HAP-1 (cell line): ENCODE results near the gene NHERF2.

Experiments
- DNase-seq, 2 experiments: peaks; one replicate each; pipeline ENCODE4 v3.0.0-alpha.2; 2016 to 2020; ENCODE audit warnings: low spot score in 2 of 2
- H3K27me3 ChIP-seq: fragments of 250-450 bp; sonication (Bioruptor Pico); 2 replicates; pipeline ENCODE4 v1.5.1; 2020; ENCODE audit warnings: low read depth, mild to moderate bottlenecking, moderate library complexity
- H3K36me3 ChIP-seq: fragments of 250-450 bp; sonication (Bioruptor Pico); replicated peaks from 2 replicates; pipeline ENCODE4 v1.5.1; 2020; ENCODE audit warnings: mild to moderate bottlenecking
- H3K4me1 ChIP-seq: fragments of 250-450 bp; sonication (Bioruptor Pico); 2 replicates; pipeline ENCODE4 v1.5.1; 2020; ENCODE audit warnings: mild to moderate bottlenecking
- H3K4me3 ChIP-seq: fragments of 250-450 bp; sonication (Bioruptor Pico); 2 replicates; pipeline ENCODE4 v1.5.1; 2020; ENCODE audit warnings: mild to moderate bottlenecking, moderate library complexity
- H3K9me3 ChIP-seq: fragments of 250-450 bp; sonication (Bioruptor Pico); 2 replicates; pipeline ENCODE4 v1.5.1; 2020; ENCODE audit warnings: mild to moderate bottlenecking, moderate library complexity
- in situ Hi-C: fragments of 300-500 bp; cut with MboI; formaldehyde crosslinking; loops from 3 replicates; pipeline ENCODE4 v1.14.3; 2020; ENCODE audit warnings: low sequenced_read_pairs, inconsistent platforms, mixed read lengths

NHERF2 gene

GRCh38 chr16:2019921-2020831 lies 6.5 kb upstream of the NHERF2 start:
- in situ Hi-C loops: loop anchor here (5.0 kb wide), 1 partner anchor 122 kb away; no protein-coding TSS in a partner anchor
- H3K36me3 ChIP-seq: no peaks in the 10 kb centered on the region
- H3K4me3 ChIP-seq: peak overlapping the region; percentile 33

GRCh38 chr16:2022723-2023091 lies 4.0 kb upstream of the NHERF2 start:
- H3K4me1 ChIP-seq: peaks cover 14% of the 10 kb centered on the region
- no peaks in the 10 kb centered on the region for H3K9me3 ChIP-seq
- peak; percentile 42 to 78 for DNase-seq
- in situ Hi-C loops: loop anchor here (5.0 kb wide), 1 partner anchor 120 kb away; no protein-coding TSS in a partner anchor
- H3K4me3 ChIP-seq: peak overlapping the region; percentile 11; the same call in 1 of the 2 replicates
- H3K36me3 ChIP-seq: no peaks in the 10 kb centered on the region
- peaks cover 10% of the 10 kb centered on the region; the same call in 1 of the 2 replicates for H3K27me3 ChIP-seq

More at GRCh38 chr16:2019921-2020831, 6.5 kb upstream of the NHERF2 start:
- Histone ChIP-seq H3K9me3 (no peaks in the 10 kb centered on the region), H3K27me3 (peaks cover 10% of the 10 kb centered on the region; the same call in 1 of the 2 replicates), H3K4me1 (peaks cover 21% of the 10 kb centered on the region)
- peak in 1 of 2 experiments; percentile 52 for DNase-seq

GRCh38 chr16:2023092-2024031 lies 3.3 kb upstream of the NHERF2 start:
- in situ Hi-C loops: loop anchor here (5.0 kb wide), 1 partner anchor 119 kb away; no protein-coding TSS in a partner anchor
- H3K27me3 ChIP-seq: peaks cover 10% of the 10 kb centered on the region; the same call in 1 of the 2 replicates
- peak; percentile 74 to 95 for DNase-seq

GRCh38 chr16:2024032-2024420 lies 2.7 kb upstream of the NHERF2 start:
- Histone ChIP-seq H3K4me3 (no peak overlapping the region), H3K4me1 (peaks cover 17% of the 10 kb centered on the region), H3K27me3 (peaks cover 10% of the 10 kb centered on the region; the same call in 1 of the 2 replicates), H3K36me3 (no peaks in the 10 kb centered on the region), H3K9me3 (no peaks in the 10 kb centered on the region)
- no peak for DNase-seq
- in situ Hi-C loops: loop anchor here (5.0 kb wide), 1 partner anchor 118 kb away; no protein-coding TSS in a partner anchor

More at GRCh38 chr16:2023092-2024031, 3.3 kb upstream of the NHERF2 start:
- H3K4me3 ChIP-seq: peak overlapping the region; percentile 11
- H3K36me3 ChIP-seq: no peaks in the 10 kb centered on the region
- H3K4me1 ChIP-seq: peaks cover 17% of the 10 kb centered on the region
- H3K9me3 ChIP-seq: no peaks in the 10 kb centered on the region

GRCh38 chr16:2025251-2025650 lies 1.5 kb upstream of the NHERF2 start:
- Histone ChIP-seq H3K4me3 (no peak overlapping the region), H3K36me3 (0 out of 2 replicates have a peak, but pooled peaks cover 4% of the 10 kb centered on the region), H3K27me3 (peaks cover 5% of the 10 kb centered on the region; the same call in 1 of the 2 replicates), H3K9me3 (no peaks in the 10 kb centered on the region), H3K4me1 (peaks cover 17% of the 10 kb centered on the region)
- DNase-seq: no peak
- in situ Hi-C loops: no loop called here

- H3K27me3 ChIP-seq: no peaks in the 10 kb centered on the region
- H3K4me1 ChIP-seq: peaks cover 14% of the 10 kb centered on the region
- no peak for DNase-seq
- H3K36me3 ChIP-seq: 0 out of 2 replicates have a peak, but pooled peaks cover 4% of the 10 kb centered on the region
- H3K9me3 ChIP-seq: no peaks in the 10 kb centered on the region
- in situ Hi-C loops: no loop called here
- peak overlapping the region; percentile 26 for H3K4me3 ChIP-seq
Measured at GRCh38 chr16:2025878-2026460, 733 bp upstream of the NHERF2 start.

- H3K27me3 ChIP-seq: no peaks in the 10 kb centered on the region
- DNase-seq: peak in 1 of 2 experiments; percentile 57
- 0 out of 2 replicates have a peak, but pooled peaks cover 4% of the 10 kb centered on the region for H3K36me3 ChIP-seq
Measured at GRCh38 chr16:2027024-2028010, 615 bp downstream of the NHERF2 start.

GRCh38 chr16:2028146-2028545 lies 1.4 kb downstream of the NHERF2 start:
- no peak for DNase-seq
- H3K4me1 ChIP-seq: peaks cover 8% of the 10 kb centered on the region
- peak overlapping the region; percentile 44 for H3K4me3 ChIP-seq
- H3K9me3 ChIP-seq: no peaks in the 10 kb centered on the region
- in situ Hi-C loops: no loop called here
- H3K36me3 ChIP-seq: 0 out of 2 replicates have a peak, but pooled peaks cover 4% of the 10 kb centered on the region
- H3K27me3 ChIP-seq: no peaks in the 10 kb centered on the region

More at GRCh38 chr16:2027024-2028010, 615 bp downstream of the NHERF2 start:
- H3K4me3 ChIP-seq: peak overlapping the region; percentile 44
- H3K4me1 ChIP-seq: peaks cover 14% of the 10 kb centered on the region
- in situ Hi-C loops: no loop called here
- no peaks in the 10 kb centered on the region for H3K9me3 ChIP-seq

GRCh38 chr16:2028620-2029220 lies 2.0 kb downstream of the NHERF2 start:
- H3K27me3 ChIP-seq: no peaks in the 10 kb centered on the region
- H3K9me3 ChIP-seq: no peaks in the 10 kb centered on the region
- in situ Hi-C loops: no loop called here
- 0 out of 2 replicates have a peak, but pooled peaks cover 4% of the 10 kb centered on the region for H3K36me3 ChIP-seq
- no peak for DNase-seq
- H3K4me3 ChIP-seq: no peak overlapping the region
- H3K4me1 ChIP-seq: peaks cover 3% of the 10 kb centered on the region; the same call in 1 of the 2 replicates

- Histone ChIP-seq H3K4me3 (no peak overlapping the region), H3K9me3 (no peaks in the 10 kb centered on the region), H3K27me3 (no peaks in the 10 kb centered on the region), H3K36me3 (0 out of 2 replicates have a peak, but pooled peaks cover 4% of the 10 kb centered on the region), H3K4me1 (peaks cover 3% of the 10 kb centered on the region; the same call in 1 of the 2 replicates)
- no peak for DNase-seq
- in situ Hi-C loops: no loop called here
Measured at GRCh38 chr16:2029350-2029749, 2.6 kb downstream of the NHERF2 start.

GRCh38 chr16:2030036-2030435 lies 3.3 kb downstream of the NHERF2 start:
- Histone ChIP-seq H3K4me1 (peaks cover 3% of the 10 kb centered on the region; the same call in 1 of the 2 replicates), H3K9me3 (no peaks in the 10 kb centered on the region), H3K4me3 (no peak overlapping the region), H3K27me3 (no peaks in the 10 kb centered on the region), H3K36me3 (0 out of 2 replicates have a peak, but pooled peaks cover 4% of the 10 kb centered on the region)
- in situ Hi-C loops: no loop called here
- DNase-seq: no peak
